ENCODE data around the gene CFAP54. TPM values are rescaled to one million over a fixed set of nuclear protein-coding genes. Genes with fewer than 3 reads are reported as not detected.
"Not testable (repeated sequence)": the region's sequence is repeated elsewhere in the genome, so short reads cannot be mapped to it uniquely, and the experiment has no call there.

CFAP54 gene
- polyA plus RNA-seq, 2 of the 4 experiments (the other 2 are of a cell fraction), result 0.70 to 1.2 TPM

- no peak for FAIRE-seq
- H3K27ac ChIP-seq, result no peak overlapping the region
- WGBS (ENCODE audit: missing lambda C conversion rate), result 31% methylated on average over 4 of the region's 4 CpGs
- no peak for DNase-seq (ENCODE audit: low read depth in 1 of 2, low spot score in 1 of 2)
- no peak for TF ChIP-seq MAX (IDR thresholded peaks at IDR 0.05)
- TF ChIP-seq TFCP2L1 (CRISPR knock-in tag; IDR thresholded peaks at IDR 0.05), result no peak
- no peak for TF ChIP-seq BHLHE40 (IDR thresholded peaks at IDR 0.05; ENCODE audit: low read depth, low read length)
- TF ChIP-seq ZSCAN20 (CRISPR knock-in tag; IDR thresholded peaks at IDR 0.05), result no peak
- no peak for TF ChIP-seq FOSB (CRISPR knock-in tag; IDR thresholded peaks at IDR 0.05)
- no peak for TF ChIP-seq FOSL2 (IDR thresholded peaks at IDR 0.05)
- TF ChIP-seq FOSL2 (CRISPR knock-in tag; IDR thresholded peaks at IDR 0.05), result no peak
- no peak for TF ChIP-seq SREBF2 (IDR thresholded peaks at IDR 0.05)
- no peaks in the 10 kb centered on the region for H3K4me1 ChIP-seq
- no peak for ATAC-seq
- POLR2A ChIA-PET, result no interaction called here
- no peaks in the 10 kb centered on the region for H3K9me3 ChIP-seq
- H3K4me3 ChIP-seq, result no peak overlapping the region
- CTCF ChIA-PET, result interaction anchor here (1.3 kb wide), 1 partner anchor 13 kb away, joined by 3 read pairs; no protein-coding TSS in a partner anchor
- H3K4me2 ChIP-seq, result no peak overlapping the region
Measured at GRCh38 chr12:96590970-96591369, 101.6 kb downstream of the CFAP54 start.

- CTCF ChIA-PET, result interaction anchor here (1.4 kb wide), 1 partner anchor 382 kb away, joined by 3 read pairs; no protein-coding TSS in a partner anchor
- H3K9me3 ChIP-seq; FAIRE-seq; H3K4me1 ChIP-seq; H3K27ac ChIP-seq; ATAC-seq; POLR2A ChIA-PET; H3K4me2 ChIP-seq; DNase-seq (ENCODE audit: low read depth in 1 of 2, low spot score in 1 of 2); H3K4me3 ChIP-seq: not testable (repeated sequence)
- WGBS (ENCODE audit: missing lambda C conversion rate), result 45% methylated on average over 3 of the region's 3 CpGs
Measured at GRCh38 chr12:96604374-96604773, 115.0 kb downstream of the CFAP54 start.

- no peak for FAIRE-seq
- POLR2A ChIA-PET, result no interaction called here
- WGBS (ENCODE audit: missing lambda C conversion rate), result 21% methylated on average over 2 of the region's 2 CpGs
- no peaks in the 10 kb centered on the region; the same call in 2 of the 3 replicates for H3K9me3 ChIP-seq
- TF ChIP-seq ESRRA (IDR thresholded peaks at IDR 0.05; ENCODE audit: borderline replicate concordance, low read length) (no peak), PBX3 (IDR thresholded peaks at IDR 0.05) (no peak), CHD2 (IDR thresholded peaks at IDR 0.05; ENCODE audit: low read length, partially characterized antibody) (no peak), HDAC2 (IDR thresholded peaks at IDR 0.05) (no peak), ZSCAN20 (CRISPR knock-in tag; IDR thresholded peaks at IDR 0.05) (no peak), EP300 (IDR thresholded peaks at IDR 0.05) (no peak), HOXA7 (CRISPR knock-in tag; IDR thresholded peaks at IDR 0.05) (no peak)
- H3K4me2 ChIP-seq, result no peak overlapping the region
- no peak overlapping the region for H3K4me3 ChIP-seq
- H3K27ac ChIP-seq, result no peak overlapping the region
- DNase-seq (ENCODE audit: low read depth in 1 of 2, low spot score in 1 of 2), result no peak
- ATAC-seq, result no peak
- H3K4me1 ChIP-seq, result no peaks in the 10 kb centered on the region
- CTCF ChIA-PET, result interaction anchor here (1.1 kb wide), 1 partner anchor 9 kb away, joined by 3 read pairs; no protein-coding TSS in a partner anchor
Measured at GRCh38 chr12:96605684-96606083, 116.3 kb downstream of the CFAP54 start.

GRCh38 chr12:96606134-96606533 is 116.8 kb downstream of the CFAP54 start:
- Histone ChIP-seq H3K9me3 (no peaks in the 10 kb centered on the region; the same call in 2 of the 3 replicates), H3K27ac (no peak overlapping the region), H3K4me2 (no peak overlapping the region), H3K4me1 (no peaks in the 10 kb centered on the region), H3K4me3 (no peak overlapping the region)
- ATAC-seq (no peak), DNase-seq (ENCODE audit: low read depth in 1 of 2, low spot score in 1 of 2) (no peak), FAIRE-seq (no peak)
- no peak for TF ChIP-seq HES2 (IDR thresholded peaks at IDR 0.05)
- TF ChIP-seq FOXS1 (CRISPR knock-in tag; IDR thresholded peaks at IDR 0.05), result no peak
- no peak for TF ChIP-seq RCOR1 (IDR thresholded peaks at IDR 0.05; ENCODE audit: low read depth, low read length)
- TF ChIP-seq RAD21 (conservative IDR thresholded peaks at IDR 0.05 in 1 of 2, IDR thresholded peaks at IDR 0.05 in 1 of 2), result no peak
- no peak for TF ChIP-seq ZNF302 (CRISPR knock-in tag; IDR thresholded peaks at IDR 0.05)
- TF ChIP-seq ZC3H11A (IDR thresholded peaks at IDR 0.05), result no peak
- no peak for TF ChIP-seq TP53 (CRISPR knock-in tag; IDR thresholded peaks at IDR 0.05)
- no peak for TF ChIP-seq PHF8 (IDR thresholded peaks at IDR 0.05; ENCODE audit: borderline replicate concordance, low read depth)
- TF ChIP-seq CBX2 (IDR thresholded peaks at IDR 0.05; ENCODE audit: borderline replicate concordance, low read depth), result no peak
- no peak for TF ChIP-seq ELK1 (IDR thresholded peaks at IDR 0.05; ENCODE audit: low read depth, low read length)
- no peak for TF ChIP-seq CHD4 (IDR thresholded peaks at IDR 0.05; ENCODE audit: borderline replicate concordance)
- no peak for TF ChIP-seq HOXB13 (CRISPR knock-in tag; IDR thresholded peaks at IDR 0.05; ENCODE audit: low read depth)
- no peak for TF ChIP-seq SREBF2 (IDR thresholded peaks at IDR 0.05)
- no peak for TF ChIP-seq BCL3 (IDR thresholded peaks at IDR 0.05)
- TF ChIP-seq FOSL2 (IDR thresholded peaks at IDR 0.05), result no peak
- no peak for TF ChIP-seq FOSL2 (CRISPR knock-in tag; IDR thresholded peaks at IDR 0.05)
- no peak for TF ChIP-seq POLR2A (IDR thresholded peaks at IDR 0.05; ENCODE audit: low read length)
- ChIA-PET POLR2A (no interaction called here), CTCF (interaction anchor here (1.1 kb wide), 1 partner anchor 10 kb away, joined by 3 read pairs; no protein-coding TSS in a partner anchor)
- 3% methylated on average over 3 of the region's 3 CpGs for WGBS (ENCODE audit: missing lambda C conversion rate)
